GM18505 (cell line): ENCODE data around the gene PARP1.

Experiments
- ATAC-seq: cut with Tn5 transposase; IDR thresholded peaks from one replicate; pipeline ENCODE4 v1.9.1; 2021; ENCODE audit not compliant: unreplicated experiment
- POLR2A ChIP-seq: IDR thresholded peaks from 4 replicates; pipeline ENCODE4 v1.6.1; 2011; ENCODE audit warnings: borderline replicate concordance; ENCODE audit not compliant: insufficient read depth, insufficient read length; ENCODE audit errors: extremely low read depth

The PARP1 gene

DNA sequence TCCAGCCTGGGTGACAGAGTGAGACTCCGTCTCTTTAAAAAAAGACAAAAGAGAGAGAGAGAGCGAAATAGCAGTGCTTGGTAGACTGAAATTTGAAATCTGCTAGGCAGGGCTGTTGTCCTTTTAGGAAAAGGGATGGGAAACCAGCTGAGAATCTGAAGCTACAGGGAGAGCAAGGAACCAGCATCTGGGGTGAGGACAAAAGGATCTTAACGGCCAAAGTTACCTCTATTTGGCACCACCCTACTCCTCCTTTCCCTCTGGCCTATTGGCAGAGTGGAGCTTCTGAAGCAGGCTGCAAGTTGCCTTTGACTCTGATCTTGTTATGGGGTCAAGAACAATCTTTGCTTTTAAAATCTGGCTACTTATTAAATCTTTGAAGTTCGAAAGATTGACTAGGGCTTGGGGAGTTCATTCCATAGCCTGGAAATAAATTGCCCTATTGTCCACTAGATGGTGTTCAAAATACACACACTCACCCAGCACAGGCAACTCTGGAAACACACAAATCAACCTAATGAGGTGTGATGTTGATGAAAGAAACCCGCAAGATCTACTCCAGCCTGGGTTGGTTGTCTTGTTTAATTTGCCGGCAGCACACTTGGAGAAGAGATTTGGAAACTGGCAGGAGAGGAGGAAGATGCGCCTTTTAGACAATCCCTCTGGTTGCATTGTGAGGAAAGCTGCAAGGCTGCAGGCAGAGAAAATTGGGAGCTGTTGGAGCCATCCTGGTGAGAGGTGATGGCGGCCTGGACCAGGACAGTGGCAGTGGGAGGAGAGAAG lies 16.5 kb upstream of the PARP1 start:
- no peak for TF ChIP-seq POLR2A
- ATAC-seq: peak; percentile 49

DNA sequence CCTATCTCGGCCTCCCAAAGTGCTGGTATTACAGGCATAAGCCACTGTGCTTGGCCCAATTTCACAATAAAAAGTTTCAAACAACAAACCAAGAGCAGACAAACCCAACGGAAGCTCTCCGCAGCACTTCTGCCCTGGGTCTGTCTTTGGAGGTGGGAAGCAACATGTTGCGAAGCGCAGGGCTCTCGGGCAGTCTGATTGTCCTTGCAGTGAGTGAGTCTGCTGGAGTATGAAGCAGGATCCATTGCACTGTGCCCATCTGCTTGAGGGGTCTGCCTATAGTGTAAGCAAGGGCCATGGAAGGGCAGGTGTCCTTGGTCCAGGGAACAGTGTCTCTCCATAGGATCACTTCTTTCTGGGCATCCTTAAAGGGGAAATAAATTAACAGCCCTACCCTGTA lies 14.6 kb upstream of the PARP1 start:
- ATAC-seq: no peak
- no peak for TF ChIP-seq POLR2A

DNA sequence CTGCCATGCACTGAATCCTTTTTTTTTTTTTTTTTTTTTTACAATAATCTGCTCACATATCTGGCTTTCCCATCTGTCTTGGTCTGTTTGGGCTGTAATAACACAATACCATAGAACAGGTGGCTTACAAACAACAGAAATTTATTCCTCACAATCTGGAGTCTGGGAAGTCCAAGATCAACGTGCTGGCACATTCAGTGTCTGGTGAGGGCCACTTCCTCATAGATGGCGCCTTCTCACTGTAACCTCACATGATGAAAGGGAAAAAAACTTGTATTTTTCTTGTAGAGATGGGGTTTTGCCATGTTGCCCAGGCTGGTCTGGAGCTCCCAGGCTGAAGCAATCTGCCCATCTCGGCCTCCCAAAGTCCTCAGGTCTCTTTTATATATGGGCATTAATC lies 13.0 kb upstream of the PARP1 start:
- no peak for TF ChIP-seq POLR2A
- no peak for ATAC-seq

GRCh38 chr1:226420328-226420727 lies 12.4 kb upstream of the PARP1 start:
- no peak for TF ChIP-seq POLR2A
- no peak for ATAC-seq

DNA sequence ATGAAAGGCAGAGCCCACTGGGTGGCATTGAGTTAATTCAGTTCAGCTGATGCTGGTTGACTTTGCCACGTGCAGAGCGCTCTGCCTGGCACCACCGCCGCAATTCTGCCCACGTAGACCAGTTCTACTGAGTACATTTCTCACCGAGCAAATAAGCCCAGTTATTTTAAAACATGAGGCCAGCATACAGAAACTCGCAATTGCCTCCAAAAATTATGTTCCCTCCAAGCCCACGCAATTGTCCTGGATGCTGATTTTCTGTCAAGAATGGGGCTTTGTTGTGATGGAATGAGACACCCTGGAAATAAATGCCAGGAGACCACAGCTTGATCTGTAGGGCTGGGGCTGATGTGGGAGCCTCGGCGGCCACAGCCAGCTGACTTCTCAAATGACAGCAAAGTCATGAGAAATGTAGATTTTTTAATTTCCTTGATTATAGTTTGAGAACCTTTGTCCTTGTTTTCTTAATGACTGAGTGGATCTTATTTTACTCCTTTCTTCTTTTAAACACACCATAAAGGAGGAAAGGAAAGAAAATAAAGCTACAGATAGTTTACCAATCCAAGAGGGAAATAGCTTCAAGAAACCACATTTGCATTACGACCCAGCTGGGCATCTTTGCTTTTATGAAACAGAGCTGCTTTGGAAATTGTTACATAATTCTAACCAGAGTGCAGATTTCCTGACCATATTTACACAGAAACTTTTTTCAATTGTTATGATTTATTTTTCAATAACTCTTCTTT lies 11.6 kb upstream of the PARP1 start:
- TF ChIP-seq POLR2A: no peak
- ATAC-seq: no peak

DNA sequence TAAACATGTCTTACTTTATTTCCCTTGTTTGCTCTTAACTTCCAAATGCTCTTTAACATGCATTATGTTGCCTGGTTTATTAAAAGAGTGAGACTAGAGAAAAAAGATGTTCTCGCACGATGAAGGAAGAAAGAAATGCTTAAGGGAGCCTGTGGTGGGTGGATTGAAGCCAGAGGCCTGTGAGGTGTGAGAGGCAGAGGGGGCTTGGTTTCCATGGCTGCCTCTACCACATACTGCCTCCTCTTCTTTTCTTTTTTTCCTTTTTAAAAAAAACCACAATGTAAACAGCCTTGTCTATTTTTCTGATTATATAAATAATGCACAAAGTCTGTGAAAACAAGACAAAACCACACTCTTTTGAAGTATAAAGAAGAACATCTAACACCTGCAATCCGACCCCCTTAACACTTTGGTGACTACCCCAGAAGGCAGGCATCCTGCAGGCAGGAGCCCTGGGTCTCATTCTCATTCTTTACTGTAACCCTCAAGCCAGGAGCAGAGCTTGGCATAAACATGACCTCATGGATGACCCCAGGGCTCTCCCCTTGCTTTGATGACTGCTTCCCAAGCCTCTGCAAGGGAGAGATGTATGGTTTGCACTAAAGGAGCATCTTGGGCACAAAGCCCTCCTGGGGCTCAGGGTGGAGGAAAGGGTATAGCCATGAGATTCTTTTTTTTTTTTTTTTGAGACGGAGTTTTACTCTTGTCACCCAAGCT lies 10.1 kb upstream of the PARP1 start:
- no peak for ATAC-seq
- no peak for TF ChIP-seq POLR2A

- TF ChIP-seq POLR2A: no peak
- no peak for ATAC-seq
These were observed 9.5 kb upstream of the PARP1 start for GRCh38 chr1:226417350-226417749.

DNA sequence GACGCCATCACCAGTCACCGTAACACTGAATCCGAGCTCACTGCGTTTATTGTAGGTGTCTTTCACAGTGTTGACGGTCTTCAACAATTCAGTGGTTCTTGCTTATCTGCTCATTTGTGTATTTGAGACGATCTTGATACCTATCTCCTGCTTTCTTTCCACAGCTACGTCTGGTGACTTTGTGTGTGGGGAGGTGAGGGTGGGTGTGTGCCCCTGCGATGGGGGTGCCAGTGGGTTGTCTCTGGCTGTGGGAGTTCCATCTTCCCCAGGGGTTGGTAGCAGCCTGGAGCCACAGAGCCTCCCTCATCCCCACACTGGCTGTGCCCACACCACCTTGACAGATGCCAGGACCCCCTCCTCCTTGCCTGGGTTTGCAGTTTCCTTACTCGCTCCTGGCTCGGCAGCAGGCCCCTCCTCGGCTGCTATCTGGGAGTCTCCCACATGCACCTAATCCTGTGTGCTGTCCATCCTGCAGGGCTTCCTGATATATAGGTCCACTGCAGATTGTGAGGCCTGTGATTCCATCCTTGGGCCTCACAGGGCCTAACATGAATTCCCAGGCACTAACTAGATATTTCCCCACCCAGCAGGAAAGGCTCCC lies 6.3 kb upstream of the PARP1 start:
- ATAC-seq: no peak
- TF ChIP-seq POLR2A: no peak

GRCh38 chr1:226411619-226412018 lies 3.7 kb upstream of the PARP1 start:
- ATAC-seq: no peak
- no peak for TF ChIP-seq POLR2A

DNA sequence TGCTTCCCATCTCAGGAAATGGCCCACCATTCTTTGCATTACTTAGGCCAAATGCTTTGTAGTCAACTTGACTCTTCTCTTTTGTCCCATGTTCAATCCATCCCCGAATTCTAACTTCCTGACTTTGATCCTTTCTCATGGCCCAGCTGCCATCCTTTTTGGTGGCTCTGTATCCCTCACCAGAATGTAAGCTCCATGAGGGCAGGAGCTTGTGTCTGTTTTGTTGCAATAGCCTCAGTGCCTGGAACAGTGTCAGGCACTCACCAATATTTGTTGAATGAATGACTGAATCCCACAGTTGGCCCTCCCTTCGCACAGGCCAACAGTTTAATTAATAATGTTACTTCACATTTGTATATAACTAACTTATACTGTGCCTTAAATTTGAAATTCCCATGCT lies 3.1 kb upstream of the PARP1 start:
- ATAC-seq: no peak
- TF ChIP-seq POLR2A: no peak

- no peak for TF ChIP-seq POLR2A
- no peak for ATAC-seq
These were observed 1.5 kb upstream of the PARP1 start for GRCh38 chr1:226409392-226409791.

DNA sequence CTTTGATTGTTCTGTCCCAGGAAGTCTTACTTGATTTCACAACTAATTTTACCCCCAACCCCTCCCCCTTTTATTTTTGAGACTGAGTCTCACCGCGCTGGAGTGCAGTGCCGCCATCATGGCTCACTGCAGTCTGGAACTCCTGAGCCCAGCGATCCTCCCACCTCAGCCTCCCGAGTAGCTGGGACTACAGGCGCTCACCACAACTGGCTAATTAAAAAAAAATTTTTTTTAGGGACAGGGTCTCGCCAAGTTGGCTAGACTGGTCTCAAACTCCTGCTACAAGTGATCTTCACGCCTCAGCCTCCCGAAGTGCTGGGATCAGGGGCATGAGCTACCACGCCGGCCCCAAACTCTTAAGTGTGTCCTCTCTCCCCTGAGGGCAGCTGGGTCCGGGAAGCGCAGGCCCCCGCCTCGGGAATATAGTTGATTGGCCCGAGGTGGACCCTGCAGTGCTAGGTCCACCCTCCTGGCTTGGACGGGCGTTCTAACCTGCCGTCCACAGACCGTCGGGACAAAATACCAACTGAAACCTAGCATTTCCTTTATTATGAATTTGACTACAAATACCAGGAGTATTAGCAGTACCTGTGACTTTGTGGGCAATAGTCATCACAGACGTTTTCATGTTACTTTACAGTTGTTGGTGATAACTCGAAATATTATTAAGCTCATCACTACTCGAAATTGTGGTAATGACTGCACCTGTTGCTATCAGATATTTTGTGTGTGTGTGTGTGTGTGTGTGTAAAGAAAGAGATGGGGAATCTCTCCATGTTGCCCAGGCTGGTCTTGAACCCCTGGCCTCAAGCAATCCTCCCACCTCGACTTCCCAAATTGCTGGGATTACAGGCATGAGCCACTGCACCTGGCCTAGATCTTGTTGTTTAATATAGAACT lies 642 bp upstream of the PARP1 start:
- no peak for ATAC-seq

DNA sequence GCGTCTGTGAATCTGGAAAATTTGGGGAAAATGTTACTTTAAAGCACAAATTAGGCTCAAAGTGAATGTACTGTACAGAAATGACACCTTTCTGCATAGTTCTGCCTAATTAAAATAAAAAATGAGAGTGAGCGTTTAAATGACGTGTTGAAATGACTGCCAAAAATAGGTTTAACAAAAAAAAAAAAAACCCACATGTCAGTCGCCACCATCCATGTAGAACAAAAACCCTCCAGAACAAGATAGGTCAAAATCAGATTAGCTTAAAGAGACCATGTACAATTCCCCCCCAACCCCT lies 745 bp downstream of the PARP1 start:
- no peak for ATAC-seq
- TF ChIP-seq POLR2A: no peak

More for the DNA sequence above, 642 bp upstream of the PARP1 start:
- no peak for TF ChIP-seq POLR2A

- ATAC-seq: no peak
- TF ChIP-seq POLR2A: no peak
These were observed 1.5 kb downstream of the PARP1 start for GRCh38 chr1:226406401-226406881.
